Transverse colon (tissue), 4 donors: ENCODE data around the gene SRGAP1. TPM values are rescaled to one million over a fixed set of nuclear protein-coding genes. Genes with fewer than 3 reads are reported as not detected.

ENCODE experiments used
- DNase-seq: peaks from one replicate; pipeline ENCODE4 v3.0.0-alpha.2; 2019
- H3K27ac ChIP-seq, 4 donors: fragments of 200-600 bp; sonication (generic); 2 replicates each; pipeline ENCODE4 v1.5.1; 2016 to 2018; ENCODE audit warnings: inconsistent platforms in 4 of 4
- H3K27me3 ChIP-seq: fragments of 200-600 bp; sonication (generic); 2 replicates; pipeline ENCODE4 v1.5.1; 2017; ENCODE audit warnings: inconsistent platforms
- H3K36me3 ChIP-seq, 4 donors: fragments of 200-600 bp; sonication (generic); 2 replicates each; pipeline ENCODE4 v1.5.1; 2017 to 2019; ENCODE audit warnings: inconsistent platforms in 4 of 4
- H3K4me1 ChIP-seq, 4 donors: fragments of 200-600 bp; sonication (generic); 2 replicates each; pipeline ENCODE4 v1.5.1; 2017 to 2020; ENCODE audit warnings: inconsistent platforms in 4 of 4
- H3K4me3 ChIP-seq, 4 donors: fragments of 200-600 bp; sonication (generic); 1 replicate in 1 of 4; 2 replicates in 3 of 4; pipeline versions ENCODE4 v1.5.1 to v1.6.1; 2017 to 2019; ENCODE audit warnings: inconsistent platforms in 4 of 4
- H3K9me3 ChIP-seq, 2 donors: fragments of 200-600 bp; sonication (generic); 2 replicates each; pipeline ENCODE4 v1.5.1; 2017 to 2019; ENCODE audit warnings: inconsistent platforms in 2 of 2
- CTCF ChIP-seq, 5 experiments: fragments of 200-600 bp in 3 of 5; fragments of 450-650 bp in 2 of 5; sonication (generic) in 3 of 5; IDR thresholded peaks; 1 replicate in 2 of 5; 2 replicates in 3 of 5; pipeline ENCODE4 v1.5.1; 2016 to 2017; ENCODE audit warnings: antibody characterized with exemption in 5 of 5, inconsistent platforms in 3 of 5, mild to moderate bottlenecking in 2 of 5, moderate library complexity in 1 of 5
- EP300 ChIP-seq: sonication (generic); formaldehyde crosslinking; IDR thresholded peaks from one replicate; pipeline ENCODE4 v1.6.1; 2017; ENCODE audit warnings: antibody characterized with exemption, low read depth
- POLR2A ChIP-seq: fragments of 450-650 bp; IDR thresholded peaks from one replicate; pipeline ENCODE4 v1.6.1; 2016; ENCODE audit warnings: antibody characterized with exemption, mild to moderate bottlenecking, moderate library complexity
- POLR2AphosphoS5 ChIP-seq, 3 donors: sonication (generic); formaldehyde crosslinking; IDR thresholded peaks; one replicate each; pipeline ENCODE4 v1.6.1; 2016; ENCODE audit warnings: antibody characterized with exemption in 3 of 3
- WGBS, 2 donors: methylation state at CpG; one replicate each; pipeline ENCODE4 v1.1.5; 2018; ENCODE audit warnings: low coverage in 1 of 2; 5-methylcytosine and 5-hydroxymethylcytosine counted together
- in situ Hi-C, 4 donors: fragments of 200-750 bp; cut with MboI; loops; one replicate each; pipeline versions ENCODE4 v1.15.0 to v1.15.1; 2017; ENCODE audit warnings: low sequenced_read_pairs in 3 of 4, low pct_ligation_motif_present in 1 of 4, low pct_unique_long_range_greater_than_20kb in 1 of 4
- intact Hi-C: fragments of 100-400 bp; cut with DNase I; formaldehyde crosslinking; loops from one replicate; pipeline ENCODE4 v1.15.1; 2023; ENCODE audit warnings: low total_unique reads
- total RNA-seq, 4 donors: library from RNA; depleted of rRNA; stranded (reverse); fragments of >200 nt; gene quantifications; one replicate each; pipeline ENCODE4 v1.1.0, GENCODE V29; 2016

Gene SRGAP1
- total RNA-seq, 4 donors from 2014 or later, result 16.0 to 720 (median 51.4) TPM

GRCh38 chr12:64044191-64044590 lies 199.7 kb downstream of the SRGAP1 start:
- intact Hi-C loops (no loop called here), in situ Hi-C loops (no loop called here)
- WGBS, 2 donors, result 64 to 70% methylated on average over 1 of the region's 1 CpG

GRCh38 chr12:64051057-64051456 lies 206.6 kb downstream of the SRGAP1 start:
- no peaks in the 10 kb centered on the region for H3K27me3 ChIP-seq
- 46 to 50% methylated on average over 2 of the region's 2 CpGs for WGBS, 2 donors

More at GRCh38 chr12:64044191-64044590, 199.7 kb downstream of the SRGAP1 start:
- H3K4me3 ChIP-seq, result no peak overlapping the region
- H3K27ac ChIP-seq, result no peak overlapping the region
- H3K36me3 ChIP-seq, result no peaks in the 10 kb centered on the region
- H3K4me1 ChIP-seq, result peaks cover 0 to 16% (median 4%) of the 10 kb centered on the region in 4 donors
- TF ChIP-seq CTCF (IDR thresholded peaks at IDR 0.05), result no peak
- no peak for TF ChIP-seq POLR2A
- no peak for TF ChIP-seq EP300
- no peak for TF ChIP-seq POLR2AphosphoS5 (IDR thresholded peaks at IDR 0.05)
- no peak for DNase-seq
- H3K27me3 ChIP-seq, result no peaks in the 10 kb centered on the region
- H3K9me3 ChIP-seq, result no peaks in the 10 kb centered on the region

GRCh38 chr12:64053117-64053516 lies 208.6 kb downstream of the SRGAP1 start:
- WGBS, 2 donors, result 45 to 69% methylated on average over 2 to 3 of the region's 3 CpGs
- in situ Hi-C loops, result no loop called here
- no peaks in the 10 kb centered on the region for H3K36me3 ChIP-seq
- H3K4me3 ChIP-seq, result no peak overlapping the region
- no peak for DNase-seq
- H3K4me1 ChIP-seq, result peaks cover 0 to 8% (median 0%) of the 10 kb centered on the region in 4 donors
- no peaks in the 10 kb centered on the region for H3K9me3 ChIP-seq
- TF ChIP-seq POLR2A (no peak), EP300 (no peak), CTCF (IDR thresholded peaks at IDR 0.05) (no peak), POLR2AphosphoS5 (IDR thresholded peaks at IDR 0.05) (no peak)
- H3K27ac ChIP-seq, result no peak overlapping the region
- intact Hi-C loops, result no loop called here
- no peaks in the 10 kb centered on the region for H3K27me3 ChIP-seq

More at GRCh38 chr12:64051057-64051456, 206.6 kb downstream of the SRGAP1 start:
- Histone ChIP-seq H3K27ac (no peak overlapping the region), H3K4me1 (peaks cover 0 to 8% (median 0%) of the 10 kb centered on the region in 4 donors), H3K4me3 (no peak overlapping the region), H3K36me3 (no peaks in the 10 kb centered on the region), H3K9me3 (no peaks in the 10 kb centered on the region)
- in situ Hi-C loops (no loop called here), intact Hi-C loops (no loop called here)
- no peak for DNase-seq
- TF ChIP-seq POLR2A (no peak), EP300 (no peak), CTCF (IDR thresholded peaks at IDR 0.05) (no peak), POLR2AphosphoS5 (IDR thresholded peaks at IDR 0.05) (no peak)

- H3K4me3 ChIP-seq, result no peak overlapping the region
- no peak for DNase-seq
- H3K27me3 ChIP-seq, result no peaks in the 10 kb centered on the region
- intact Hi-C loops (no loop called here), in situ Hi-C loops (no loop called here)
- 56 to 59% methylated on average over 4 of the region's 4 CpGs for WGBS, 2 donors
- H3K9me3 ChIP-seq, result no peaks in the 10 kb centered on the region
- H3K36me3 ChIP-seq, result no peaks in the 10 kb centered on the region
- H3K4me1 ChIP-seq, result peaks cover 0 to 8% (median 0%) of the 10 kb centered on the region in 4 donors
- H3K27ac ChIP-seq, result no peak overlapping the region
- no peak for TF ChIP-seq POLR2A
- TF ChIP-seq POLR2AphosphoS5 (IDR thresholded peaks at IDR 0.05), result no peak
- TF ChIP-seq CTCF (IDR thresholded peaks at IDR 0.05), result no peak
- no peak for TF ChIP-seq EP300
Measured at GRCh38 chr12:64054079-64054520, 209.6 kb downstream of the SRGAP1 start.
